ENCODE measurements around the gene MYO5A. TPM values are rescaled to one million over a fixed set of nuclear protein-coding genes. Genes with fewer than 3 reads are reported as not detected.

MYO5A gene
- total and polyA plus RNA-seq, 2 donors (not counting 1 experiment from before 2014, with no cell fraction given), result 32.9 to 41.9 TPM

- H3K9me3 ChIP-seq (ENCODE audit: control insufficient read depth, insufficient read depth, low read depth, low read length), result no peaks in the 10 kb centered on the region
- no peaks in the 10 kb centered on the region for H3K36me3 ChIP-seq (ENCODE audit: control insufficient read depth, insufficient read depth, low read length)
- H3K4me1 ChIP-seq (ENCODE audit: control insufficient read depth, extremely low read depth, insufficient read depth, low read length), result no peaks in the 10 kb centered on the region
- TF ChIP-seq CTCF (conservative IDR thresholded peaks at IDR 0.05 in 1 of 2, IDR thresholded peaks at IDR 0.05 in 1 of 2; ENCODE audit: low read depth in 1 of 2, low read length in 2 of 2), result no peak
- no peak for TF ChIP-seq EZH2 (IDR thresholded peaks at IDR 0.05; ENCODE audit: low read length, missing control alignments)
- H3K9ac ChIP-seq (ENCODE audit: insufficient read depth, low read length), result no peak overlapping the region
- H2AFZ ChIP-seq (ENCODE audit: low read length), result no peak overlapping the region
- H3K4me2 ChIP-seq (ENCODE audit: extremely low read depth, insufficient read depth, low read length), result no peak overlapping the region
- H3K79me2 ChIP-seq (ENCODE audit: control insufficient read depth, insufficient read depth, low read length), result no peaks in the 10 kb centered on the region
- DNase-seq (ENCODE audit: low read depth in 2 of 2), result no peak
- H3K27ac ChIP-seq (ENCODE audit: insufficient read depth, low read length), result no peak overlapping the region
- no peaks in the 10 kb centered on the region for H4K20me1 ChIP-seq (ENCODE audit: control insufficient read depth, extremely low read depth, insufficient read depth, low read length)
- no peak overlapping the region for H3K4me3 ChIP-seq (replicated peaks in 1 of 4; ENCODE audit: control extremely low read depth in 1 of 4, insufficient read depth in 1 of 4, low read depth in 3 of 4, low read length in 4 of 4)
- no peaks in the 10 kb centered on the region for H3K27me3 ChIP-seq (ENCODE audit: control insufficient read depth, insufficient read depth, low read length)
Measured at GRCh38 chr15:52361494-52361893, 167.2 kb downstream of the MYO5A start.

- no peak overlapping the region for H3K4me3 ChIP-seq (replicated peaks in 1 of 4; ENCODE audit: control extremely low read depth in 1 of 4, insufficient read depth in 1 of 4, low read depth in 3 of 4, low read length in 4 of 4)
- H3K9me3 ChIP-seq (ENCODE audit: control insufficient read depth, insufficient read depth, low read depth, low read length), result no peaks in the 10 kb centered on the region
- H3K79me2 ChIP-seq (ENCODE audit: control insufficient read depth, insufficient read depth, low read length), result no peaks in the 10 kb centered on the region
- TF ChIP-seq EZH2 (IDR thresholded peaks at IDR 0.05; ENCODE audit: low read length, missing control alignments) (no peak), CTCF (conservative IDR thresholded peaks at IDR 0.05 in 1 of 2, IDR thresholded peaks at IDR 0.05 in 1 of 2; ENCODE audit: low read depth in 1 of 2, low read length in 2 of 2) (no peak)
- H3K36me3 ChIP-seq (ENCODE audit: control insufficient read depth, insufficient read depth, low read length), result no peaks in the 10 kb centered on the region
- no peak overlapping the region for H3K27ac ChIP-seq (ENCODE audit: insufficient read depth, low read length)
- no peaks in the 10 kb centered on the region for H3K27me3 ChIP-seq (ENCODE audit: control insufficient read depth, insufficient read depth, low read length)
- no peak overlapping the region for H3K4me2 ChIP-seq (ENCODE audit: extremely low read depth, insufficient read depth, low read length)
- no peaks in the 10 kb centered on the region for H3K4me1 ChIP-seq (ENCODE audit: control insufficient read depth, extremely low read depth, insufficient read depth, low read length)
- H2AFZ ChIP-seq (ENCODE audit: low read length), result no peak overlapping the region
- DNase-seq (ENCODE audit: low read depth in 2 of 2), result no peak
- H3K9ac ChIP-seq (ENCODE audit: insufficient read depth, low read length), result no peak overlapping the region
- H4K20me1 ChIP-seq (ENCODE audit: control insufficient read depth, extremely low read depth, insufficient read depth, low read length), result no peaks in the 10 kb centered on the region
Measured at GRCh38 chr15:52360229-52361203, 168.2 kb downstream of the MYO5A start.

- Histone ChIP-seq H3K9ac (ENCODE audit: insufficient read depth, low read length) (no peak overlapping the region), H3K4me1 (ENCODE audit: control insufficient read depth, extremely low read depth, insufficient read depth, low read length) (no peaks in the 10 kb centered on the region), H3K36me3 (ENCODE audit: control insufficient read depth, insufficient read depth, low read length) (no peaks in the 10 kb centered on the region), H3K79me2 (ENCODE audit: control insufficient read depth, insufficient read depth, low read length) (no peaks in the 10 kb centered on the region), H3K27ac (ENCODE audit: insufficient read depth, low read length) (no peak overlapping the region), H3K4me2 (ENCODE audit: extremely low read depth, insufficient read depth, low read length) (no peak overlapping the region), H4K20me1 (ENCODE audit: control insufficient read depth, extremely low read depth, insufficient read depth, low read length) (no peaks in the 10 kb centered on the region), H3K27me3 (ENCODE audit: control insufficient read depth, insufficient read depth, low read length) (no peaks in the 10 kb centered on the region), H3K9me3 (ENCODE audit: control insufficient read depth, insufficient read depth, low read depth, low read length) (no peaks in the 10 kb centered on the region), H3K4me3 (replicated peaks in 1 of 4; ENCODE audit: control extremely low read depth in 1 of 4, insufficient read depth in 1 of 4, low read depth in 3 of 4, low read length in 4 of 4) (no peak overlapping the region), H2AFZ (ENCODE audit: low read length) (no peak overlapping the region)
- TF ChIP-seq CTCF (conservative IDR thresholded peaks at IDR 0.05 in 1 of 2, IDR thresholded peaks at IDR 0.05 in 1 of 2; ENCODE audit: low read depth in 1 of 2, low read length in 2 of 2) (no peak), EZH2 (IDR thresholded peaks at IDR 0.05; ENCODE audit: low read length, missing control alignments) (no peak)
- DNase-seq (ENCODE audit: low read depth in 2 of 2), result no peak
Measured at GRCh38 chr15:52359722-52360121, 169.0 kb downstream of the MYO5A start.

All from fibroblast of lung (primary cell).